SKM-1 (cell line): ENCODE data around the gene BRIX1.
A peak's percentile ranks its signal among the peaks of the same experiment; 100 is the strongest.
"Not testable (repeated sequence)": the region's sequence is repeated elsewhere in the genome, so short reads cannot be mapped to it uniquely, and the experiment has no call there.

ENCODE experiments used
- DNase-seq: peaks from one replicate; lab custom pipeline; 2025; ENCODE audit not compliant: unreplicated experiment; lab: John Stamatoyannopoulos, UW

Gene BRIX1

GRCh38 chr5:34914671-34915138 is 806 bp upstream of the BRIX1 start:
- no peak for DNase-seq

GRCh38 chr5:34915856-34916192 is 313 bp downstream of the BRIX1 start:
- DNase-seq, result no peak

GRCh38 chr5:34916518-34916917 is 1.0 kb downstream of the BRIX1 start:
- DNase-seq, result no peak

- no peak for DNase-seq
Measured at GRCh38 chr5:34918025-34918424, 2.5 kb downstream of the BRIX1 start.

GRCh38 chr5:34919077-34919476 is 3.6 kb downstream of the BRIX1 start:
- DNase-seq, result no peak

GRCh38 chr5:34923256-34923655 is 7.7 kb downstream of the BRIX1 start:
- not testable (repeated sequence) for DNase-seq

- DNase-seq, result no peak
Measured at GRCh38 chr5:34923694-34924461, 8.4 kb downstream of the BRIX1 start.

- DNase-seq, result no peak
Measured at GRCh38 chr5:34924462-34924765, 8.9 kb downstream of the BRIX1 start.

GRCh38 chr5:34926318-34926888 is 10.9 kb downstream of the BRIX1 start:
- DNase-seq, result no peak

GRCh38 chr5:34927785-34928184 is 12.3 kb downstream of the BRIX1 start:
- no peak for DNase-seq

GRCh38 chr5:34928267-34928666 is 12.8 kb downstream of the BRIX1 start:
- DNase-seq, result no peak

GRCh38 chr5:34929134-34929719 is 13.7 kb downstream of the BRIX1 start, which contains the start of gene DNAJC21:
Gene DNAJC21 (plus strand): TSS chr5:34929559. CDS start chr5:34929820, 261 bp downstream.
- peak; percentile 86 for DNase-seq

- peak; percentile 52 for DNase-seq
Measured at GRCh38 chr5:34929720-34930461, 14.4 kb downstream of the BRIX1 start.

GRCh38 chr5:34930462-34930844 is 14.9 kb downstream of the BRIX1 start:
- DNase-seq, result no peak

GRCh38 chr5:34930870-34931269 is 15.4 kb downstream of the BRIX1 start:
- DNase-seq, result no peak

GRCh38 chr5:34932947-34933346 is 17.4 kb downstream of the BRIX1 start:
- DNase-seq, result no peak

- DNase-seq, result no peak
Measured at GRCh38 chr5:34941936-34942335, 26.4 kb downstream of the BRIX1 start.

- DNase-seq, result no peak
Measured at GRCh38 chr5:34944044-34944443, 28.5 kb downstream of the BRIX1 start.

- DNase-seq, result no peak
Measured at GRCh38 chr5:34944460-34945047, 29.0 kb downstream of the BRIX1 start.

- no peak for DNase-seq
Measured at GRCh38 chr5:34957321-34957720, 41.8 kb downstream of the BRIX1 start.
